Right lobe of liver (tissue), 6 donors: ENCODE measurements around the gene SH3RF3. TPM values are rescaled to one million over a fixed set of nuclear protein-coding genes. Genes with fewer than 3 reads are reported as not detected.

ENCODE experiments used
- ATAC-seq, 4 donors: fragments of 200-7000 bp; cut with Tn5 transposase; one replicate each; pipeline ENCODE4 v1.9.1; 2020; ENCODE audit warnings: mild to moderate bottlenecking in 4 of 4, moderate library complexity in 4 of 4
- DNase-seq, 3 donors: peaks; one replicate each; pipeline ENCODE4 v3.0.0-alpha.2; 2020
- H3K27ac ChIP-seq, 3 donors: fragments of 200-600 bp; one replicate each; pipeline ENCODE4 v1.8.0; 2022
- H3K27me3 ChIP-seq, 2 donors: fragments of 200-600 bp; one replicate each; pipeline ENCODE4 v1.8.0; 2022
- H3K36me3 ChIP-seq, 4 donors: fragments of 200-600 bp; sonication (generic) in 1 of 4; one replicate each; pipeline versions ENCODE4 v1.5.1 to v1.8.0; 2017 to 2022; ENCODE audit warnings: control low read depth in 1 of 4
- H3K4me1 ChIP-seq, 4 donors: fragments of 200-600 bp; sonication (generic) in 1 of 4; one replicate each; pipeline versions ENCODE4 v1.5.1 to v1.8.0; 2017 to 2022; ENCODE audit warnings: control low read depth in 1 of 4
- H3K4me3 ChIP-seq, 3 donors: fragments of 200-600 bp; one replicate each; pipeline ENCODE4 v1.8.0; 2022
- H3K9me3 ChIP-seq, 4 donors: fragments of 200-600 bp; sonication (generic) in 1 of 4; one replicate each; pipeline versions ENCODE4 v1.5.1 to v1.8.0; 2017 to 2022; ENCODE audit warnings: control low read depth in 1 of 4
- CTCF ChIP-seq, 4 donors: fragments of 200-600 bp in 3 of 4; fragments of 450-650 bp in 1 of 4; IDR thresholded peaks; one replicate each; pipeline versions ENCODE4 v1.5.1 to v1.8.0; 2016 to 2022; ENCODE audit warnings: antibody characterized with exemption in 4 of 4, mild to moderate bottlenecking in 2 of 4
- POLR2A ChIP-seq: fragments of 450-650 bp; IDR thresholded peaks from one replicate; pipeline ENCODE4 v1.6.1; 2017; ENCODE audit warnings: antibody characterized with exemption, mild to moderate bottlenecking
- WGBS: methylation state at CpG from one replicate; pipeline ENCODE4 v1.1.6; 2018; ENCODE audit warnings: low coverage, low lambda C conversion rate; ENCODE audit not compliant: insufficient coverage; ENCODE audit errors: missing lambda C conversion rate; 5-methylcytosine and 5-hydroxymethylcytosine counted together
- intact Hi-C, 2 donors: fragments of 100-400 bp; cut with DNase I; formaldehyde crosslinking; loops; one replicate each; pipeline versions ENCODE4 v1.11.2 to v1.14.1; 2022
- total RNA-seq, 6 experiments: library from RNA; depleted of rRNA in 2 of 6; stranded (reverse); fragments of >200 nt in 2 of 6; fragmentation: NEBNext Ultra II Directional in 3 of 6; extraction: Animal tissue kit (Norgen Biotek cat#: 25700) in 3 of 6; gene quantifications; one replicate each; pipeline versions ENCODE4 v1.1.0 to v1.2.4, GENCODE V29; 2016 to 2023
- donor health status: DM: no; HTN: yes; CAD: no.
- donor health status: DM: no; HTN: no; CAD: no.
- donor health status: DM: no; HTN: no; CAD: no.
- donor health status: DM: no; HTN: yes; CAD: no.
- donor health status: DM: no; HTN: yes; CAD: no.

Gene SH3RF3
- total RNA-seq, 6 experiments from 2014 or later = 0.68 to 1.6 (median 1.2) TPM

DNA sequence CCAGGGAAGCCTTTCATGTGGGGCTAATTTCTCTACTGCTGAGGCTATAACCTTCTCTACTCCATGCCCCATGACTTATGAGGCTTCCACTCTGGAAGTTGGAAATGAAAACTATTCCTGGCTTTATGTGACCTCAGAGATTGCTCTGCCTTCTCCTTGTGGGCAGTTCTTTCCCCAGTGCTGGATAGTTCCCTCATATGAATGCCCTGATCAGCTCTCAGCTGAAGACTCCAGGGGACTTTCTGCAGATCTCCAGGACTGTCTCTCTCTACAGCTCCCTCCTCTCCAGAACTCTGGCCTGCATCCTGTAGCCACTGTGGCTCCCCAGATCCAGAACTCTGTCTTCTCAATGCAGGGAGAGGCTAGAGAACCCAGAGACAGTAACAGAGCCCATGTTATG, 249.7 kb downstream of the SH3RF3 start:
- Histone ChIP-seq H3K36me3 (no peaks in the 10 kb centered on the region), H3K9me3 (no peaks in the 10 kb centered on the region), H3K4me1 (no peaks in the 10 kb centered on the region), H3K27ac (no peak overlapping the region), H3K4me3 (no peak overlapping the region), H3K27me3 (no peaks in the 10 kb centered on the region)
- DNase-seq (no peak), ATAC-seq (no peak)
- TF ChIP-seq CTCF (IDR thresholded peaks at IDR 0.05) = no peak
- no peak for TF ChIP-seq POLR2A
- intact Hi-C loops = no loop called here

- Histone ChIP-seq H3K4me1 (no peaks in the 10 kb centered on the region), H3K9me3 (no peaks in the 10 kb centered on the region), H3K27ac (no peak overlapping the region), H3K27me3 (no peaks in the 10 kb centered on the region), H3K36me3 (no peaks in the 10 kb centered on the region), H3K4me3 (no peak overlapping the region)
- TF ChIP-seq POLR2A (no peak), CTCF (IDR thresholded peaks at IDR 0.05) (no peak)
- DNase-seq = peak in 1 of 3 donors; percentile 28
- WGBS = 66% methylated on average over 7 of the region's 7 CpGs
- ATAC-seq = no peak
- intact Hi-C loops = no loop called here
Observed at GRCh38 chr2:109379507-109379906, 250.5 kb downstream of the SH3RF3 start.

- Histone ChIP-seq H3K4me3 (no peak overlapping the region), H3K9me3 (no peaks in the 10 kb centered on the region), H3K4me1 (no peaks in the 10 kb centered on the region), H3K36me3 (no peaks in the 10 kb centered on the region), H3K27me3 (no peaks in the 10 kb centered on the region), H3K27ac (no peak overlapping the region)
- intact Hi-C loops = no loop called here
- ATAC-seq (no peak), DNase-seq (peak in 1 of 3 donors; percentile 25)
- 70% methylated on average over 4 of the region's 12 CpGs for WGBS
- no peak for TF ChIP-seq POLR2A
- TF ChIP-seq CTCF (IDR thresholded peaks at IDR 0.05) = no peak
Observed at GRCh38 chr2:109380502-109381326, 251.7 kb downstream of the SH3RF3 start.

DNA sequence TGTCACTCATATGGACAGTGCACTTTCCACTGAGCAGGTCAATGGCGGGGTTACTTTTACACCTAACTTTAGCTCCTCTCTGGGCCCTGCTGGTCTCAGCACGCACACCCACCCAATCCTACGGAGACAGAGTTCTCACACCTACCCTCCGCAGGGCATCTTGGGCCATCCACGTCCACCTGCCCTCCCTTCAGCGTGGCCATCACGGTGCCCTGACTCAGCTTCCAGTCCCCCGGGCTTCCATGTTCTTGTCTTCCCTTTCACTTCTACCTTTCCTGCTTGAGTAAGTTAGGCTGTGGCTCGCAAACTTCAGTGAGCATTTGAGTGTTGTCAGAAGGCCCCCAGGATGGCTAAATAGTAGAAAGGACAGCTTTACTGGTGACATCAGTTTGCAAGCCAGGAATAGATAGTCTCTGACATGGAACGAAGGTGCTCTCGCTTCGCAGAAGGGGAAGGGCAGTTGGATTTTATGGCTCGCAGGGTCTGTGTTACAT, 252.4 kb downstream of the SH3RF3 start:
- ATAC-seq (no peak), DNase-seq (peak in 1 of 3 donors; percentile 23)
- intact Hi-C loops = no loop called here
- Histone ChIP-seq H3K4me1 (no peaks in the 10 kb centered on the region), H3K4me3 (no peak overlapping the region), H3K36me3 (no peaks in the 10 kb centered on the region), H3K27me3 (no peaks in the 10 kb centered on the region), H3K9me3 (no peaks in the 10 kb centered on the region), H3K27ac (no peak overlapping the region)
- no peak for TF ChIP-seq POLR2A
- TF ChIP-seq CTCF (IDR thresholded peaks at IDR 0.05) = no peak
- 85% methylated on average over 13 of the region's 13 CpGs for WGBS
